ENCODE measurements around the gene DDO.

DNA sequence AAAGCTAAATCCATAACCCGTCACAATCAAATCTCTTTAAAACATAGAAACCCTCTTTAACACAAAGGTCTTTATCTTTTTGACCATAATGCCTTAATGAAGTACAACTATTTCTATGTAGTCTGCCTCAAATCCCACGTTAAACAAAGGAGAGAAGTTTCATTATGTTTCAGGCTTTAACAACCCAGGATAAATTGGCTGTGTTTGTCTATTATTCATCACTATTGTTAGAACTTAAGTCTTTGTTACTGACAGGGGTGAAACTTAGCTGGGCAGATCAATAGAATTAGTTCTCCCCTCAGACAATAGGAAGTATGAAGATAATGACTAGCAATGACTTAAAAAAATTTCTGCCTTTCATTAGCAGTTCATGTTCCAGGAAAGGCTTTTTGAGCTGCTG, 47.1 kb downstream of the DDO start:
- TF ChIP-seq EP300 (IDR thresholded peaks at IDR 0.05): no peak
- TF ChIP-seq, protein P1, sequence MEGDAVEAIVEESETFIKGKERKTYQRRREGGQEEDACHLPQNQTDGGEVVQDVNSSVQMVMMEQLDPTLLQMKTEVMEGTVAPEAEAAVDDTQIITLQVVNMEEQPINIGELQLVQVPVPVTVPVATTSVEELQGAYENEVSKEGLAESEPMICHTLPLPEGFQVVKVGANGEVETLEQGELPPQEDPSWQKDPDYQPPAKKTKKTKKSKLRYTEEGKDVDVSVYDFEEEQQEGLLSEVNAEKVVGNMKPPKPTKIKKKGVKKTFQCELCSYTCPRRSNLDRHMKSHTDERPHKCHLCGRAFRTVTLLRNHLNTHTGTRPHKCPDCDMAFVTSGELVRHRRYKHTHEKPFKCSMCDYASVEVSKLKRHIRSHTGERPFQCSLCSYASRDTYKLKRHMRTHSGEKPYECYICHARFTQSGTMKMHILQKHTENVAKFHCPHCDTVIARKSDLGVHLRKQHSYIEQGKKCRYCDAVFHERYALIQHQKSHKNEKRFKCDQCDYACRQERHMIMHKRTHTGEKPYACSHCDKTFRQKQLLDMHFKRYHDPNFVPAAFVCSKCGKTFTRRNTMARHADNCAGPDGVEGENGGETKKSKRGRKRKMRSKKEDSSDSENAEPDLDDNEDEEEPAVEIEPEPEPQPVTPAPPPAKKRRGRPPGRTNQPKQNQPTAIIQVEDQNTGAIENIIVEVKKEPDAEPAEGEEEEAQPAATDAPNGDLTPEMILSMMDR (IDR thresholded peaks at IDR 0.05): no peak

Data from tibial nerve (tissue), 4 donors.